NCI-H2029 treated with DMSO at 0.1 percent for 48 hours (cell line): ENCODE measurements around the gene PRKG1.
"Not testable (repeated sequence)": the region's sequence is repeated elsewhere in the genome, so short reads cannot be mapped to it uniquely, and the experiment has no call there.

ENCODE experiments used
- DNase-seq: peaks from one replicate; lab custom pipeline; 2025; lab: John Stamatoyannopoulos, UW

The PRKG1 gene

GRCh38 chr10:51510231-51510630 is 435.9 kb downstream of the PRKG1 start:
- no peak for DNase-seq

GRCh38 chr10:51521605-51522004 is 447.3 kb downstream of the PRKG1 start:
- DNase-seq, result no peak

GRCh38 chr10:51522858-51523257 is 448.6 kb downstream of the PRKG1 start:
- DNase-seq, result no peak

GRCh38 chr10:51523440-51523839 is 449.2 kb downstream of the PRKG1 start:
- DNase-seq, result no peak

- DNase-seq, result no peak
Measured at GRCh38 chr10:51524041-51524440, 449.8 kb downstream of the PRKG1 start.

- no peak for DNase-seq
Measured at GRCh38 chr10:51527522-51528219, 453.4 kb downstream of the PRKG1 start.

GRCh38 chr10:51528527-51528926 is 454.2 kb downstream of the PRKG1 start:
- no peak for DNase-seq

- DNase-seq, result no peak
Measured at GRCh38 chr10:51530541-51530940, 456.3 kb downstream of the PRKG1 start.

GRCh38 chr10:51532044-51532443 is 457.8 kb downstream of the PRKG1 start:
- no peak for DNase-seq

GRCh38 chr10:51542853-51543252 is 468.6 kb downstream of the PRKG1 start:
- no peak for DNase-seq

GRCh38 chr10:51544933-51545332 is 470.6 kb downstream of the PRKG1 start:
- DNase-seq, result no peak

- DNase-seq, result no peak
Measured at GRCh38 chr10:51547941-51548340, 473.7 kb downstream of the PRKG1 start.

- DNase-seq, result no peak
Measured at GRCh38 chr10:51552879-51553278, 478.6 kb downstream of the PRKG1 start.

GRCh38 chr10:51564896-51565510 is 490.7 kb downstream of the PRKG1 start:
- no peak for DNase-seq

- no peak for DNase-seq
Measured at GRCh38 chr10:51567271-51567670, 493.0 kb downstream of the PRKG1 start.

GRCh38 chr10:51569467-51569866 is 495.2 kb downstream of the PRKG1 start:
- no peak for DNase-seq

- DNase-seq, result no peak
Measured at GRCh38 chr10:51574248-51575048, 500.2 kb downstream of the PRKG1 start.

- not testable (repeated sequence) for DNase-seq
Measured at GRCh38 chr10:51581196-51581595, 506.9 kb downstream of the PRKG1 start.

- no peak for DNase-seq
Measured at GRCh38 chr10:51583976-51584375, 509.7 kb downstream of the PRKG1 start.

- no peak for DNase-seq
Measured at GRCh38 chr10:51585742-51586141, 511.5 kb downstream of the PRKG1 start.

GRCh38 chr10:51588984-51589383 is 514.7 kb downstream of the PRKG1 start:
- no peak for DNase-seq

GRCh38 chr10:51590818-51591217 is 516.5 kb downstream of the PRKG1 start:
- DNase-seq, result no peak

- no peak for DNase-seq
Measured at GRCh38 chr10:51596695-51597094, 522.4 kb downstream of the PRKG1 start.
